ENCODE measurements around the gene MRPS34. TPM values are rescaled to one million over a fixed set of nuclear protein-coding genes. Genes with fewer than 3 reads are reported as not detected.

MRPS34 gene
- total RNA-seq, 1 donor from 2014 or later, result 85.9 TPM

Small RNAs within 50 kb of the gene (microRNA-seq; reads per million reads assigned to microRNA genes)
- not detected for gene MIR3177 (ENCODE audit: borderline number of aligned reads)

Other genes starting within 250 kb of the MRPS34 start
- 28.8 TPM for gene TMEM204, start 239.5 kb downstream of the MRPS34 start, total RNA-seq
- 7.5 TPM for gene IFT140, start 161.1 kb downstream of the MRPS34 start, total RNA-seq
- gene CRAMP1, start 160.8 kb downstream of the MRPS34 start, total RNA-seq, result 11.3 TPM
- gene JPT2, start 94.9 kb downstream of the MRPS34 start, total RNA-seq, result 41.6 TPM
- 80.3 TPM for gene MAPK8IP3, start 66.9 kb downstream of the MRPS34 start, total RNA-seq
- 38.3 TPM for gene NME3, start 1.6 kb downstream of the MRPS34 start, total RNA-seq
- 8.1 TPM for gene EME2, start 324 bp downstream of the MRPS34 start, total RNA-seq
- 40.8 TPM for gene SPSB3, start 9.4 kb upstream of the MRPS34 start, total RNA-seq
- gene NUBP2, start 9.8 kb upstream of the MRPS34 start, total RNA-seq, result 36.6 TPM
- gene IGFALS, start 20.6 kb upstream of the MRPS34 start, total RNA-seq, result not detected
- 182 TPM for gene HAGH, start 53.7 kb upstream of the MRPS34 start, total RNA-seq
- gene FAHD1, start 54.1 kb upstream of the MRPS34 start, total RNA-seq, result 30.0 TPM
- gene MEIOB, start 99.0 kb upstream of the MRPS34 start, total RNA-seq, result not detected
- not detected for gene HS3ST6, start 145.3 kb upstream of the MRPS34 start, total RNA-seq
- gene MSRB1, start 170.1 kb upstream of the MRPS34 start, total RNA-seq, result 25.9 TPM
- 315 TPM for gene RPL3L, start 181.6 kb upstream of the MRPS34 start, total RNA-seq
- gene NDUFB10, start 186.4 kb upstream of the MRPS34 start, total RNA-seq, result 769 TPM
- 788 TPM for gene RPS2, start 191.7 kb upstream of the MRPS34 start, total RNA-seq
- gene RNF151, start 193.7 kb upstream of the MRPS34 start, total RNA-seq, result not detected
- gene TBL3, start 198.9 kb upstream of the MRPS34 start, total RNA-seq, result 24.4 TPM
- not detected for gene NOXO1, start 208.3 kb upstream of the MRPS34 start, total RNA-seq
- gene GFER, start 211.1 kb upstream of the MRPS34 start, total RNA-seq, result 32.2 TPM
- 1.0 TPM for gene SYNGR3, start 216.8 kb upstream of the MRPS34 start, total RNA-seq
- gene ZNF598, start 236.7 kb upstream of the MRPS34 start, total RNA-seq, result 16.0 TPM
- not detected for gene NPW, start 246.7 kb upstream of the MRPS34 start, total RNA-seq

All from left ventricle myocardium superior (tissue), 1 donor.